Fibroblast of skin of right biceps (primary cell): ENCODE measurements around the gene PLAC1.

Experiments
- DNase-seq: peaks from one replicate; pipeline ENCODE4 v3.0.0-alpha.2; 2013

PLAC1 gene

DNA sequence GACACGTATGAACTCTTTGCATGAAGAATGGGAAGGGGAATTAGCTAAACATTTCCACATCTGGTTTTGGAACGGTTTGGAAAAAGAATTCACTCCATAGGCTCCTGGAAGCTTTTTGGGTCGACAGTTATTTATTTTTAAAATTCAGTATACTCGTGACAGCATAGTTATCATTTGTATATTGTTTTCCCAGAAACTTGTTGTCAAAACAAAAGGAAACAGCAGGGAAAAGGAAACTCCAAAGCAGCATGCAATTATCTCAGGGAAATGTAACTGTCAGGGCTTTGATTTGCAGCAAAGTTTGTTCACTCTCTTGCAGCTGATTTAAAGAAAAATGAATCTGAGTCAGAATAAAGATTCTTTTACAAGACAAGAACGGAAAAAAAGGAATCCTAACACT, 86.5 kb downstream of the PLAC1 start:
- DNase-seq: no peak

DNA sequence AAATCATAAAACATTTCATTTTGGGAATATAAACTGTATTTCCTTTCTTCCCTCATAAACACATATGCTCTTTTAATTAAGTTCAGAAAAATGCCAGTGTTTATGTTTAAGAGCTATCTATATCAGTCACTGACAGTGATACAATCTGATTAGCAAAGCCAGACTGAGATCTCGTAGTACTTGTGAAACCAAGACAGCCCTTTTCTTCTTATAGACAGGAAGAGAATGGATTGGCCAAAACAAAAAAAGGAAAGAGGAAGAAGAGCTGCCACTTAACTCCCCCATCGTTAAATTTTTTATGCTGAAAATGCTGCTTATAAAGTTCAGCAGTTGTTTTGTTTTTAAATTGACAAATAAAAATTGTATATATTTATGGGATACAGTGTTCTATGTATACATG, 87.4 kb downstream of the PLAC1 start:
- DNase-seq: no peak

DNA sequence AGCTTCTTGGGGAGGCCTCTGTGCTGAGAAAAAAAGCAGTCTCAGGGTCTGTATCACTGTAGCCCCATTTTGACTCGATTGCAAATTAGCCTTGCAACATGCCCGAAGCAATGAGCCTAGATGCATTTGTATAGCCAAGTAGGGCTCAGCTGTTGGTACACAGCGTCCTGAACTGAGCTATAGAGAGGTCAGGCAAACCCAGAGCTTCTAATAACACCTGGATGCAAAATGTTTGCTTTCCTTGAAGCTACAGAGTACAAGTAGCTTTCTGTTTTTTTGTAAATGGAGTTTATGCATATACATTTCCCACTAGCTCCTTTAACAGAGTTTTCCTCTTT, 87.8 kb downstream of the PLAC1 start:
- no peak for DNase-seq

DNA sequence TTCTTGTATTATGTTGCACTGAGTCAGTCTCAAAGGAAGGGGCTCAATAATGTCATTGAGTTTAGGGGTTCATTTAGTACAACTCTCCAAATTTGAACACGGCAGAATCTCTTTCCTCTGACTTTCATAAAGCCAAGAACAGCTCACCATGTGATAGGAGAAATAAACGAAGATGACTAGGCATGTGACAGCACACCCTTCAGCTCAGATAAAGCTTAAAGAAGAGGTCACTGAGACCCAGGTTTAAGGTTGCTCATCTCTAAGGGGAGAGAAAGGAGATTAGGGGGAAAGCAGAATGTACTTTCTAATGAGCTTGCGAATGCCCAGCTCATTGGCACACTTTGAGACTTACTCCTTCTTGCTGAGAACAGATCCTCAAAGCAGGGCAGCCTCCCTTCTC, 89.0 kb downstream of the PLAC1 start:
- DNase-seq: no peak

DNA sequence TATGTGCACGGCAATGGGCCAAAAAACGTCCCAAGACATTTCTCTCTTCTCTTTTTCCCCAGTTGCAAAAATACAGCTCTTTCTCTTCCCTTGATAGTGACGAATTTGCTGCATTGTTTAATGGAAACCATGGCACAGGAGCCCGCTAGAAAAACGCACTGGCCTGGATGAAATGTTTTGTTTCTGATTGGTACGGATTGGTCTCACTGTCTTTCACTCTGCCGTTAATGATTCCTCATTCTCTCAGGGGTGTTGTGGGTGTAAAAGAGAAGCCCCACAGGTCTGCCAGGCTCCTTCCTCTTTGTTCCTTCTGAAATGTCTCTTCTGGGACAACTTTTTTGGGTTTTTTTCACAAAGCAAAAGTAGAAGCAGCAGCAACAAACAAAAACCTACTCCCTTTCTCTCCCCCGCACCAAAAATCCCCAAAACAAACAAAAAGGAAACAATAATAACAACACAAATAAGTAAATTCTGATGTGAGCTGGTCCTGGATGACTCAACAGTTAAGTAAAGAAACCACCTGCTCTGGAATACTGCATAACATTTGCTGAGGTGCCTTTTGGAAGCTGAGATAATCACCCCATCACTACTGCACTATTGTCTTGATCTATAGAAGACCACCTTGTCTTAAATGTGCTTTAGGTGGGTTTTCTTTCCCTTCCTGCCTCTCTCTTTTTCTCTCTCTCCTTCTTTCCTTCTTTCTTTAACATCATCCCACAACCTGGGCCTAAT, 89.8 kb downstream of the PLAC1 start:
- no peak for DNase-seq

DNA sequence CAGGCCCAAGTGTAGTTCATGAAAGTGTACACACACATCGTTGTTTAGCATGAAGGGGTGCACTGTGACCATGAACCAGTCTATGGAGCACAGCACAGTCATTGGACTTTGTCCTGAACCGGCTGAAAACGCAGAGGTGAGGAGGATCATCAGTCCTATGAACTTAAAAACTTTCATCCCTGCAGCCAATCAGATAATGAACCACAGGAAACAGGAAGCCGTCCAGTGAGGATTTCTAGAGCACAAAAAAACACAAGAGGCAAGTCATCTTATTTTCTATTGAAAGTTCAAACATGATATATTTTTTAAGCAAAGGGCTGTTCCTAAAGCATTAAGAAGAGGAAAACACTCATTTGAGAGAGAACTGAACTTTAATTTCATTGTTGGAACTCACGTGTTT, 91.8 kb downstream of the PLAC1 start:
- DNase-seq: no peak

DNA sequence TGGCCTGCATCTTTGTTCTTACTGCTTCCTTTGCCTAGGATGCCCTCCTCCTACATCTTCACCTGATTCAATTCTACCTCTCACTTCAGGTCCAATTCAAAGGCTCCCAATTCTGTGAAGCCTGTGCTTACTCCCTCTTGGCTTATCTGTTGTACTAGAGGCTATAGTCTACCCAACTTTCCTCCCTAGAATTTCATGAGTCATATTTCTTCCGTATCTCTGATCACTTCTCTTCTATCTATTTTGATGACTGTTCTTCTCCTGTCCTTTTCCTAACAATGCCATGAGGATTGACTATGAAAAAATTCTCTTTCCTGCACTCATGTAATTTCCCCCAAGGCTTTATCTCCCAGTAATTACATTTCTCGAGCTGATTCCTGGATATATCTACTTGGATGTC, 96.3 kb downstream of the PLAC1 start:
- no peak for DNase-seq

DNA sequence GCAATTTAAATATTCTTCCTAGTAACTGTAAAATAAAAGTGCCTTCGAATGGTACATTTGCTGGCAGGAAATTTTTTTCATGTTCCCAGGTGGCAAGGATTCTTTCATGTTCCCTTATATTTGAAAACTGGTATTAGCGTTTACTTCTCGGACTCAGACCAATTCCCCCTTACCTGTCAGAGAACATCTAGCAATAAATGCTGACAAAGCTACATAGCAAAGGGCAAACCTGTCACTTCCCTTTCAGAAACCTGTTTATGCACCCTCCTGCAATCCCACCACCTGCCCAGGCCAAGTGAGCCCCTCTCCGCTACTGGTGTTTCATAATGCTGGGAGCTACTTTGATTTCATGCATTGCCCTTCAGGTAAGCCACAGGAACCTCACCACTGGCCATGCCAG, 100.1 kb downstream of the PLAC1 start:
- DNase-seq: no peak

DNA sequence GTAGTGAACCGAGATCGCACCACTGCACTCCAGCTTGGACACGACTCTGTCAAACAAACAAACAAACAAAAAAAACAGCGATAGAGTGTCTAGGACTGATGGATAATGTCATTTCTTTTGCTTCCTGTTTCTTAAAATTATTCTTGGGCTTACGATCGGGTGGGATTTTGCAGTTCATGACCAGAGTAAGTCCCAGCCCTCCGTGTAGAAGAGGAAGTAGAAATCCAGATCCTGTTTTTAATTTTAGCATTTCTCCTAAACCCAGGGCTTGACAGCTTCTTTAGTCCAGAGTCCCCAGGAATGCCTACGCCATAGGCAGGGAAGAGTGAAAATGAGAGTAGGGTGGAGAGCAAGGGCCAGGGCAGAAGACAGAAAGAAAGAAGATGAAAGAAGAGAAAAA, 104.0 kb downstream of the PLAC1 start:
- no peak for DNase-seq

DNA sequence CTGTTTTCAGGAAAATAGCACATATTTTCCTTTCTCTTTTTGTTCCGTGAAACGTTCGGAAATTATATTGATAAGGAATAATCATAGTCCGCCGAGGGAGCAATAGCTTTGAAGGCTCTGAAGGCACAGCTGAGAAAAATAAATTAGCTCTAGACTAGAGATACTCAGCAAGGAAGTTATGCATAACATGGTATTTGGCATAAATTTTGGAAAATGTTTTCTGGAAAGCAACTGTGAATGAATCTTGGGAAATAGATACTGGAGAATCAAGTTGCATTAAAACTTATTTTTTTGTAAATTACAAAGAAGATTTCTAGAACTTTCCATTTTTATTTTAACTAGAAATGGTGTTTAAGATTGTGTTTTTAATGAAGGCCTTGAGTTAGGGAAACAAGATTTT, 105.9 kb downstream of the PLAC1 start:
- DNase-seq: no peak

DNA sequence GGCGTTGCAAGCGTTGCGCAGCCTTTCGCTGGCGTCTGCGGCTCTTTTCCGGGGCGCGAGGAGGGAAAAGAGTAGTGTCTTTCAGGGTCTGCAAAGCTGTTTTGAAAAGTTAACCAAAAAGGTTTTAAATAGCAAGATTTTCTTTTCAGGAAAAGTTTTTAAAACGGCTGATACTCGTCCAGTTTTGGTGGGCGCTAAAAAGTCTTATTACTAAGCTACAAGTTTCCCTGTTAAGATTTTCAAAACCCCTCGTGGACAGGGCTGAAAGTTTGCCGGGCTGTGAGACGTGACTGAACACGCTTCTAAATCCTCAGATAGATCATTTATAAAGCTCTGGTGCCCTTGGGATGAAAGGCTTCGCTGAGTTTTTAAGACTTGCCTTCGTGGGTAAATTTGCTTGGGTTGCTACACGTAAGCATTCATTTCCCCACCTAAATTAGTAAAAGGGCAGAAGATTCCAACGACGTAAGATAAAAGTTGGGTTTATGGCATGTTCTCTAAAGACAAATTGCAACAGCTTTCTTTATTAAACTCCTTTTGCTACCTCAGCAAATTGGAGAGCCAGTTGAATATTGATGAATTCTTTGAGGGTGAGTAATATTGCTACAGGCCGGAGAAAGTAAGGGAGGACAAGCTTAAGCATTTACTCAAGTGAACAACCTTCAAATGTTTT, 106.8 kb downstream of the PLAC1 start:
- peak; percentile 83 for DNase-seq

DNA sequence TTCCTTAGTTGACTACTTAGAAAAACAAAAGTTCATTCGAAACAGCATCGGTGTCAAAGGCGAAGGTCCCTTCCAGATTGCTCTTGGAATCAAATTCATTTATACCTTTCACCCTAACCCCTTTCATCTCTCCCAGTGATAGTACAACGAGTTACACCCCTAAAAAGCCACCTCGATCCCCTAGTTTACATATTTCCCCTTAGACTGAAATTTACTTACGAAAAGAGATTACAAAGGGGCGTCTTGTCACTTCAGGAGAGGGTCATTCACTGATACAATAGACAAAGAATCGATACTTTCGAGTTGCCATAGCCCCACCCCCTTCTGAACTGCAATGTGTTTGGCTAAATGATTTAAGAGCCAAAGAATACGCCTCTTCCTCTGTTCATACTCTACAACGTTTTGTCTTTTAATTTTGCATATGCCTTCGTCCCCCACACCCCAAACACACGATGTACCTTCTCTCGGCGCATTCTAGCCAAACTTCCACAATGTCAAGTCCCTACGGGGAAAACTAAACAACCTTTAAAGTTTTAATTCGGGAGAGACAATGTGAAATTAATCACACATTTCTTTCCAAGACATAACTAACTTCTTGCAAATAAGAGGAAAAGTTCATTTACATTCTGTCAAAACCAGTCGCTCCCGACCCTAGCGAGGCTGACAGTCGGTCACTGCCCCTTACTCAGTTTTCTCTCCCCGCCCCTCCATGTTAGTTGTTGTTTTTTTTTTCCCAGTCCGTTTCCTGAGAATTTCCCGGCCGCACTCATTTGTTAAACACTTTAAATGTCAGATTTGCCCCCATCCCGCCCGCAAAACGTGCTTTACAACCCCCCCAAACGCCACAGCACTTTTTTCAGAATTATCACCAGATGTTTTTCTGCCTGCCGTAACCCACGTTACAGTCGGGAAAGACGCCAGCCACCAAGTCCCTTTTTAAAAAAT, 109.7 kb downstream of the PLAC1 start:
- no peak for DNase-seq

DNA sequence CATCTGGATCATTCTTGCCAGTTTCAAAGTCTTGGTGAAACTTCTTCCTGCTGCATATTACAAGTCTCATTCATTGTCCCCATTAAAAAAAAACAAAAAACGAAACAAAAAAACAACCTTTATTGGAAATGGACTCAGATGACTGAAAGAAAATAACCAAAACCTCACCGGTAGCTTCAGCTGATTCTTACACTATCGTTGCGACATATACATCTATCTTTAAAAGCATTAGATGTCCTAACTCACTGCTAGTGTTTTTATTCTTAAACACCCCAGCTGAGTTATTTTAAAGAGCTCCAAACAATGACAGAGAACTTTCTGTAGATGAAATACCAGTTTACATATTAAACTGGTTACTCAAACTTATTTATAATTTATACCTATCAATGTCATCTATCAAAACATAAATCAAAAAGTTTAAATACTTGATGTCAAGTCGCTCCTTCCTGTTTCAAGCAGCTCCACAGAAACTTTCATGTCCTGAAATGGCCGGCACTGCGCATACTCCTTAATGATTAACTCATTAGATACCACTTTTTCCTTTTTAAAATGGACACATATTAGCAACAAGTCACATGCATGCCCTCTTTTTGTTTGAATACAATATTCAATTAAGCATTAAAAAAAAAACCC, 111.1 kb downstream of the PLAC1 start:
- DNase-seq: no peak

DNA sequence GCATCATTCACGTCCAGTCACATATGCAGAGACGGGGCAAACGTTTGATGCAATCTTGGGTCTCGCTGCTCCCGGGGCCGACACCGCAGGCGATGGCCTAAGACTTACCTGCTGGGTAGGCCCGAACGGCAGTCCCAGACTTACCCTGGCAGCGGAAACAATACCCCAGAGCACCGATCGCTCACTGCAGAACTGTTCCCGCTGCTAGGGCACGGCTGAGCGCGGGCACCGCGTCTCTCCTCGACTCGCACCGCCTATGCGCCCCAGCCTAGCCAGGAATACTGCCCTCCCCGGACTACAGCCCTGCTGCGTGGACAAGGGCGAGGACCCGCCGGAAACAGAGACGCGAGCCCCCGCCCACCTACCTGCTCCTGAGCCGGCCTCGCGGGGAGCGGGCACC, 112.1 kb downstream of the PLAC1 start:
- DNase-seq: no peak

DNA sequence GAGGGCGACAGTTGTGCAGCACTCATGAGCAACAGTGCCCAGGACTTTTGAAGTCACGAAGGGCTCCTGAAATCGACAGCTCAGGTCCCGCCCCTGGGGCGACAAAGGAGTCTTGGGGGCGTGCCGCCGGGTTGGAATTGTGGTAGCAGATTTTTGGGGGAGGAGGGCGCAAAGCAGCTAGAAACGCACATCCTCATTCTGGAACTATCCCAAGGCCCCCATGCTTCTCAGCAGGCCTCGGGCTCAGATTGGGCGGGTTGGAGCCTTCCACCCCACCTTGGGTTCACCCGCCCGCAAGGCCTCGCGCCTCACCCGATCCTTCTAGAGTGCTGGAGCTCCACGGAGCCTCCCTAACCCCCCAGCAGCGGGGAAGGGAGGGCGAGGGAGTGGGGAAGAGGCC, 112.8 kb downstream of the PLAC1 start:
- peak; percentile 80 for DNase-seq

DNA sequence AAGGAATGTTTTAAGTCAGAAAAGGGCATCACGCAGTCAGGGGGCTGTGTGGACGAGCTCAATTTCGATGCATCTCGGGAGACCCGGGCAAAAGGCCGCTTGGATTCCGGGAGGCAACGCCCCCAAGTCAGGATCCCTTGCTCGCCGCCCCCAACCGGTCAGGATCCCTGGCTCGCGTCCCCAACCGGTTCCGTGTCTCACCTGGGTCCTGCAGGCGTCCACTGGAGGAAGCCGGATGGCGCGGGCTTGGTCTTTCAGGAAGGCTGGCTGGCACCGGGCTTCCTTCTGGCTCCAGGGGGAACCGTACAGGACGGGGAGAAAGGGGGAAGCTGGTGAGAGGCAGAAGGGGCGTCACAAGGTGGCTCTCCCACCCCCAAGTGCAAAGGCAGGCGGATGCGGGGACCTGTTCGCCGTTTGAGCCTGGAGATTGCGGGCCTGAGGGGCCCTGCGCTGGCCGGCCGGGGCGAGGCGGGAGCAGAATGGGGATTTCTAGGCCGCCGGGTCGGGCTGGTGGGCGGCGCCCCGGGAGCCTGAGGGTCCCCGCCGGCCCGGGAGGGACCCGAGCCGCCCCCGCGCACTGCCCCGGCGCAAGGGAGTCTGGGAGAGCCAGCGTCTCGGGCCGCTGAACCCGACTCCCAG, 113.6 kb downstream of the PLAC1 start:
- DNase-seq: peak; percentile 49

DNA sequence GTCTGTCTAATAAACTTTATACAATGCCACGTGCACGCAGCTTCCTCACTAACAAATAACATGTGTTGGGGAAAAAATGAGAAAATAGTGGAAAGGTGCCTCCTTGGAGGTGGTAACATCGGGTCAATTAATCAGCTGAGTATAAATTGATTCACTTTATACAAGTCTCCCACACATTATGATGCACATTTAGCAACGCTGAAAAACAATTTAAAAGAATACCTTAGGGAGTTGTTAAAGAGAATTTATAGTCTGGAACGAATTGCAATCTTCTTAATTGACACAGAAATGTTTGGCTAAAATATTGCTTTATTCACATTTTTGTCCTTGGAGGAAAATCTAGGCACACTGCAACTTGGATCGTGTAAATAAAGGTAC, 114.1 kb downstream of the PLAC1 start:
- peak; percentile 55 for DNase-seq

DNA sequence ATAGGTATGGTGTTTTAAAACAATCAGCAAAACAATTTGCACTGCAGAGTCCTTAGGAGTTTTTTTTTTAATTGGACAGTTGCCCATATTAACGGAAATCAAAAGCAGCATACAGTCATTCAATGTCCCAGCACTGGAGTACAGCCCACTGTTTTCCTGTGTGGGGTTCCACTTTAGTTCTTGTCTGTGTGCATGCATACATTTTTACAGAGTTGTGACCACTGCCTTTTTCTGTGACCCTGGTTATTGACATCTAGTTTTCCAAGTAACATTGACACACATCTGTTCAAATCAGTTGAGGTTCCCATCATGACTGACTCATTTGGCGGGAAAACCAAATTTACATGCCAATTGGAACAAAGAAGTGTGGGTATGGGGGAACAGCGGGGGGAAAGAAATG, 115.0 kb downstream of the PLAC1 start:
- peak; percentile 72 for DNase-seq

DNA sequence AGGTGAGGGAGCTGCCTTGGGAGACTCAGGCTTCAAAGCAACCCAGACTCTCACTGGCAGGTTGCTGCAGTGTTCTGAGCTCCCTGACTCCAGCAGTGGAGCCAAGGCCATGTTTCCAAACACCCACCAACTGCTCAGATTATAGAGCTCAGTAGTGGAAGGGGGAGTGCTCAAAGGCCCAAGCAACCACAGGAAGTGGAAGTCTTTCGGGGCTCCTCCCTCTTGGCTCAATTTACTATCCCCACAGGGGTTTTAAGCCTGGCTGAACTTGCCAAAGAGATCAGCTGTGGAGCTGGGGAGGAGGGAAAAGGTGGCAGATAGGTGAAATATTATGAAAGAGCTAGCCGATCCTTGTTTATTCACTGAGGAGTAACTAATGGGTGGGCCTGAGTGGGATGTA, 115.8 kb downstream of the PLAC1 start:
- DNase-seq: peak; percentile 90

DNA sequence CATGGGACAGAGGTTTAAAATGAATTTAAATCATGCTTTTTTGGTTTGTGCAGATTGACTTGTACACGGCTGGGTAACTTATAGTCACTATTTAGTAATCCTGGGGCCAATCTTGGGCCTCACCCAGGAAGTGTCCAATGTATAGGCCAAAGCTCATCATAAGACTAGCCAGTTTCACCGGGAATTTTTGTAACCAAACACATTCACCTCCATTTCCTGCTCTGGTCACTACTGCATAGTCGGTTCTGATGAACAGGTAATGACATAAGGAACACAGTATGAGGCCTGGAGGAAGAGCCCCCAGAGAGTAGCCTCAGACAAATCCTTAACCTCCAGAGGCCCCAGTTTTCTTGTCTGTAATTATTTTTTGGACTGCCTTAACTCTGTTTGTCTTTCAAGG, 116.4 kb downstream of the PLAC1 start:
- DNase-seq: no peak

DNA sequence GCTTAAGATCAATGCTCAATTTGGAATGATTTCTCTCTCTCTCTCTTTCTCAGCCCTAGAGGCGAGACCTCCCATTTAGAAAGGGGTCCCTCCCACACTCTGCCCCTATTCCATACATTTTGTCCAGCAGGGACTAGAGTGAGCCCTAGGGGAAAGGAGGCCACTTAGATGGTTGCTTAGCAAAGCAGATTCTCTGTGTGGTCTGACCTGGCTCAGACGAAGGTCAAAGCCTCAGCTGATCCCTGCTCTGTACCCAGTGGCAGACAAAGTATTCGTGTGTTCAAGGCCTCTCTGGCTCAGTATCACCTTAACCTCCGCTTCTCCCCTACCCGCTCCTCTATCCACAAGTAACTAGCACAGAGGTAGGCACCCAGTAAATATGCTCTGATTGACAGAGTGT, 120.0 kb downstream of the PLAC1 start:
- DNase-seq: no peak

DNA sequence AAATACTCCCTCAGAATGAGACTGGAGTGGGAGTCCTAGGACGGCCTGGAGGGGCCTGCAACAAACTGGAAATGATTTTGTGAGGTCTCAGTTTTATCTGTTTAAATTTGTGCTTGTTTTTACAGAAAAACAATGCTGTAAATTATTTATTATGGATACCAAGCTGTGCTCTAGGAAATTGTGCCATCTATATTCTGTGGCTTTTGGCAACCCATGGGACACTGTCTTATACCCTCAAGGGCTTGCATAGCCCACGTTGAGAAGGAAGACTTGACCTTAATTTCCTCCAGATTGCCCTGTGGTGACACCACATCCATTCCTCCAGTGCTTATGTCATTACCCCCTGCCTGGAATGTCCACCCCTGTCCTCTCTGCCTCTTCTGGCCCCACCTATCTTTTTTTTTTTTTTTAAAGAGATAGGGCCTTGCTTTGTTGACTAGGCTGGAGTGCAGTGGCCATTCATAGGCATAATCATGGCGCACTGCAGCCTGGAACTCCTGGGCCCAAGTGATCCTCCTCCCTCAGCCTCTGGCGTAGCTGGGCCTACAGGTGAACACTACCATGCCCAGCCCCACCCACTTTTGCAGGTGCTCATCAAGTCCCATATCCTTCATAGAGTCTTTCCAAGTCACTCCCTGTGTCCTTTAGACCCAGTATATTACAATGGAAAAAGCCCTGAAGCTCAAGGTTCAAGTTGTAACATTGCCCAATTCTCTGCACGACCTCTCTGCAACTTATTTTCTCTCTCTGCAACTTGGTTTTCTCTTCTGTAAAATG, 120.9 kb downstream of the PLAC1 start:
- DNase-seq: peak; percentile 78
